Measurements from ENCODE around the gene SCP2. TPM values are rescaled to one million over a fixed set of nuclear protein-coding genes. Genes with fewer than 3 reads are reported as not detected.

SCP2 gene
- polyA plus RNA-seq, 2 of the 4 experiments (the other 2 are of a cell fraction), result 79.0 to 124 TPM

DNA sequence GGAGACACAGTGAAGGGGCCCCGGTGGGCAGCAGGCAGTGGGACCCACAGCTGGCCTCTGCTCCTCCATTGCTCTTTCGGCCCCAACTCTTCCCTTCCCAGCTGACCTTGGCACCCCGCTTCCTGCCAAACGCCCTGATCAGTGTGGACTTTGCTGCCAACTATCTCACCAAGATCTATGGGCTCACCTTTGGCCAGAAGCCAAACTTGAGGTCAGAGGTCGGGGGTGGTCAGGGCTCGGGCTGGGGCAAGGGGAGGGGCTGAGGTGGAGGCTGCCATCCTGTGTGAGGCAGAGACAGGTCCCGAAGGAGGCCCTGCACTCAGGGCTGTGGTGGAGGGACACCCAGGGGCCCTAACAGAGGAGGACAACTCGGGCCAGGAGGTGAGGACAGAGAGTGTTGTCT, 148.7 kb downstream of the SCP2 start (continued):
- TF ChIP-seq, protein P1, sequence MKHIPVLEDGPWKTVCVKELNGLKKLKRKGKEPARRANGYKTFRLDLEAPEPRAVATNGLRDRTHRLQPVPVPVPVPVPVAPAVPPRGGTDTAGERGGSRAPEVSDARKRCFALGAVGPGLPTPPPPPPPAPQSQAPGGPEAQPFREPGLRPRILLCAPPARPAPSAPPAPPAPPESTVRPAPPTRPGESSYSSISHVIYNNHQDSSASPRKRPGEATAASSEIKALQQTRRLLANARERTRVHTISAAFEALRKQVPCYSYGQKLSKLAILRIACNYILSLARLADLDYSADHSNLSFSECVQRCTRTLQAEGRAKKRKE (CRISPR knock-in tag; IDR thresholded peaks at IDR 0.05; ENCODE audit: low read depth), result no peak
- TF ChIP-seq NR3C1 (IDR thresholded peaks at IDR 0.05) (no peak), HOXA7 (CRISPR knock-in tag; IDR thresholded peaks at IDR 0.05) (no peak), CBX8 (IDR thresholded peaks at IDR 0.05) (no peak), KDM1A (IDR thresholded peaks at IDR 0.05; ENCODE audit: low read depth) (no peak), NFE2L2 (conservative IDR thresholded peaks at IDR 0.05; ENCODE audit: low read length) (no peak), GATA3 (IDR thresholded peaks at IDR 0.05; ENCODE audit: borderline replicate concordance) (no peak)

DNA sequence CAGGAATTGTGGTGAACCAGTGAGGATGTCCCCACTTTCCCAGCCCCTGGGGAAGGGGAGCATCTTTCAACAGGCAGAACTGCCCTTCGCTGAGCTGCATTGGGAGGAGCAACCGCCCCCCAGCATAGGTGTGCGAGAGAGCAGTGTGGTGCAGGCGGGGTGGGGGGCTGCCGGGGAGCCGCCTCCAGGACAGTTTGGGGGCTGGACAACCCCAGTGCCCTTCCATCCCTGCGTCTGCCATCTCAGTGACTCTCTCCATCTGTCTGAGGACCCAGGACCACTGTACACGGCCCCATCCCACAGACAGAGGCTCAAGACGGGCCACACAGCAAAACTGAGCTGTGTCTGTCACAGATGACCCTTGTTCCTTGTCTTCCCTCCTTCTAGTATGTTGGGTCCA, 149.1 kb downstream of the SCP2 start:
- no peak overlapping the region for H3K27ac ChIP-seq
- ChIA-PET CTCF (no interaction called here), POLR2A (interaction anchor here (0.5 kb wide), 1 partner anchor 189 kb away, joined by 3 read pairs; no protein-coding TSS in a partner anchor)
- no peaks in the 10 kb centered on the region for H3K4me1 ChIP-seq
- WGBS (ENCODE audit: missing lambda C conversion rate), result 79% methylated on average over 3 of the region's 9 CpGs
- no peak for ATAC-seq
- H3K9me3 ChIP-seq, result no peaks in the 10 kb centered on the region
- no peak for FAIRE-seq
- no peak for DNase-seq (ENCODE audit: low read depth in 1 of 2, low spot score in 1 of 2)
- H3K4me3 ChIP-seq, result no peak overlapping the region
- TF ChIP-seq EHF (CRISPR knock-in tag; IDR thresholded peaks at IDR 0.05) (no peak), FOXS1 (CRISPR knock-in tag; IDR thresholded peaks at IDR 0.05) (no peak), ZSCAN20 (CRISPR knock-in tag; IDR thresholded peaks at IDR 0.05) (no peak), CHD4 (IDR thresholded peaks at IDR 0.05; ENCODE audit: borderline replicate concordance) (no peak), NR3C1 (IDR thresholded peaks at IDR 0.05) (no peak), GATA3 (IDR thresholded peaks at IDR 0.05; ENCODE audit: borderline replicate concordance) (no peak), MAFK (IDR thresholded peaks at IDR 0.05; ENCODE audit: partially characterized antibody) (no peak)
- H3K4me2 ChIP-seq, result no peak overlapping the region

DNA sequence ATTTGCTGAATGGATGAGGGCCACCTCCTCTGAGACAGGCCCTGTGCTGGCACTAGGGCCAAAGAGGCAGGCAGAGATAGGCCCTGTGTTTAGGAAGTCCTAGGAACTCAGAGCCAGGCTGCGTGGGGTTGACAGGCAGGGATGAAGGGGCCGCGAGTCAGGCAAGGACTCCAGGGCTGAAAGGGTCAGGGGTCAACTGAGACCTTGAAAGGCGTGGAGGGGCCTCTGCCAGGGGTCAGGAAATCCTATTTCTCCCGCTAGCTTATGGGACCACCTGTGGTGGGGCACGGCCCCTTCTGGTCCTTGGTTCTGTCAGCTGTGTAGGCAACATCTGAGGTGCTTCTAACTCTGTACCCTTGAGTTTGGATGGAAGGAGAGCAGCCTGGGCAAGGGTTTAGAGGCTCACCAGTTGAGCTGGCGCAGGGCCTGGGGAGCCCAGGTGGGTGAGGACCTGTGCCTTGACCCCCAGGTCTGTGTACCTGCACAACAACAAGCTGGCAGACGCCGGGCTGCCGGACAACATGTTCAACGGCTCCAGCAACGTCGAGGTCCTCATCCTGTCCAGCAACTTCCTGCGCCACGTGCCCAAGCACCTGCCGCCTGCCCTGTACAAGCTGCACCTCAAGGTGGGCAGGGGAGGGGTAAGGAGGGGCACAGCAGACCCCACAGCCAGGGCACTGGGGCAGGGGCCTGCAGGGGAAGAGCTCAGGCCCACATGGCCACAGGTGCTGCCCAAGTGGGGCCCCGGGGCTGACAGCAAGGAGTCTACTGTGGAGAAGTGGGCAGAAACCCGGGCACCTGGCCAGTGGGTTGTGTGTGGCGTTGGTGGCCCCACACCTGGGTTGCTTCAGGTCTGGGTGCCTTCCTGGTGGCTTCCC, 149.9 kb downstream of the SCP2 start:
- no peak overlapping the region for H3K27ac ChIP-seq
- CTCF ChIA-PET, result interaction anchor here (0.6 kb wide), 1 partner anchor 450 kb away, joined by 4 read pairs; no protein-coding TSS in a partner anchor
- POLR2A ChIA-PET, result interaction anchor here (0.5 kb wide), 1 partner anchor 190 kb away, joined by 3 read pairs; no protein-coding TSS in a partner anchor
- no peaks in the 10 kb centered on the region for H3K9me3 ChIP-seq
- DNase-seq (ENCODE audit: low read depth in 1 of 2, low spot score in 1 of 2) (no peak), FAIRE-seq (no peak), ATAC-seq (no peak)
- no peak overlapping the region for H3K4me3 ChIP-seq
- no peaks in the 10 kb centered on the region for H3K4me1 ChIP-seq
- 87% methylated on average over 16 of the region's 19 CpGs for WGBS (ENCODE audit: missing lambda C conversion rate)
- H3K4me2 ChIP-seq, result no peak overlapping the region
- TF ChIP-seq RARB (CRISPR knock-in tag; IDR thresholded peaks at IDR 0.05) (no peak), FOSB (CRISPR knock-in tag; IDR thresholded peaks at IDR 0.05) (no peak), GATA3 (IDR thresholded peaks at IDR 0.05; ENCODE audit: borderline replicate concordance) (no peak), POLR2AphosphoS2 (conservative IDR thresholded peaks at IDR 0.05; ENCODE audit: low read length) (no peak), KDM5A (IDR thresholded peaks at IDR 0.05) (no peak), JUN (IDR thresholded peaks at IDR 0.05) (no peak), ZNF302 (CRISPR knock-in tag; IDR thresholded peaks at IDR 0.05) (no peak), EHMT2 (IDR thresholded peaks at IDR 0.05; ENCODE audit: low read depth) (no peak), JUNB (IDR thresholded peaks at IDR 0.05) (no peak), RNF2 (IDR thresholded peaks at IDR 0.05; ENCODE audit: borderline replicate concordance, low read depth) (no peak)
- TF ChIP-seq, protein P2, sequence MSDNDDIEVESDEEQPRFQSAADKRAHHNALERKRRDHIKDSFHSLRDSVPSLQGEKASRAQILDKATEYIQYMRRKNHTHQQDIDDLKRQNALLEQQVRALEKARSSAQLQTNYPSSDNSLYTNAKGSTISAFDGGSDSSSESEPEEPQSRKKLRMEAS (IDR thresholded peaks at IDR 0.05), result no peak
- TF ChIP-seq, protein P3, sequence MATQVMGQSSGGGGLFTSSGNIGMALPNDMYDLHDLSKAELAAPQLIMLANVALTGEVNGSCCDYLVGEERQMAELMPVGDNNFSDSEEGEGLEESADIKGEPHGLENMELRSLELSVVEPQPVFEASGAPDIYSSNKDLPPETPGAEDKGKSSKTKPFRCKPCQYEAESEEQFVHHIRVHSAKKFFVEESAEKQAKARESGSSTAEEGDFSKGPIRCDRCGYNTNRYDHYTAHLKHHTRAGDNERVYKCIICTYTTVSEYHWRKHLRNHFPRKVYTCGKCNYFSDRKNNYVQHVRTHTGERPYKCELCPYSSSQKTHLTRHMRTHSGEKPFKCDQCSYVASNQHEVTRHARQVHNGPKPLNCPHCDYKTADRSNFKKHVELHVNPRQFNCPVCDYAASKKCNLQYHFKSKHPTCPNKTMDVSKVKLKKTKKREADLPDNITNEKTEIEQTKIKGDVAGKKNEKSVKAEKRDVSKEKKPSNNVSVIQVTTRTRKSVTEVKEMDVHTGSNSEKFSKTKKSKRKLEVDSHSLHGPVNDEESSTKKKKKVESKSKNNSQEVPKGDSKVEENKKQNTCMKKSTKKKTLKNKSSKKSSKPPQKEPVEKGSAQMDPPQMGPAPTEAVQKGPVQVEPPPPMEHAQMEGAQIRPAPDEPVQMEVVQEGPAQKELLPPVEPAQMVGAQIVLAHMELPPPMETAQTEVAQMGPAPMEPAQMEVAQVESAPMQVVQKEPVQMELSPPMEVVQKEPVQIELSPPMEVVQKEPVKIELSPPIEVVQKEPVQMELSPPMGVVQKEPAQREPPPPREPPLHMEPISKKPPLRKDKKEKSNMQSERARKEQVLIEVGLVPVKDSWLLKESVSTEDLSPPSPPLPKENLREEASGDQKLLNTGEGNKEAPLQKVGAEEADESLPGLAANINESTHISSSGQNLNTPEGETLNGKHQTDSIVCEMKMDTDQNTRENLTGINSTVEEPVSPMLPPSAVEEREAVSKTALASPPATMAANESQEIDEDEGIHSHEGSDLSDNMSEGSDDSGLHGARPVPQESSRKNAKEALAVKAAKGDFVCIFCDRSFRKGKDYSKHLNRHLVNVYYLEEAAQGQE (IDR thresholded peaks at IDR 0.05), result no peak
- TF ChIP-seq, protein P4, sequence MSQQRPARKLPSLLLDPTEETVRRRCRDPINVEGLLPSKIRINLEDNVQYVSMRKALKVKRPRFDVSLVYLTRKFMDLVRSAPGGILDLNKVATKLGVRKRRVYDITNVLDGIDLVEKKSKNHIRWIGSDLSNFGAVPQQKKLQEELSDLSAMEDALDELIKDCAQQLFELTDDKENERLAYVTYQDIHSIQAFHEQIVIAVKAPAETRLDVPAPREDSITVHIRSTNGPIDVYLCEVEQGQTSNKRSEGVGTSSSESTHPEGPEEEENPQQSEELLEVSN (IDR thresholded peaks at IDR 0.05; ENCODE audit: borderline replicate concordance, low read depth), result no peak
- TF ChIP-seq, protein P5, sequence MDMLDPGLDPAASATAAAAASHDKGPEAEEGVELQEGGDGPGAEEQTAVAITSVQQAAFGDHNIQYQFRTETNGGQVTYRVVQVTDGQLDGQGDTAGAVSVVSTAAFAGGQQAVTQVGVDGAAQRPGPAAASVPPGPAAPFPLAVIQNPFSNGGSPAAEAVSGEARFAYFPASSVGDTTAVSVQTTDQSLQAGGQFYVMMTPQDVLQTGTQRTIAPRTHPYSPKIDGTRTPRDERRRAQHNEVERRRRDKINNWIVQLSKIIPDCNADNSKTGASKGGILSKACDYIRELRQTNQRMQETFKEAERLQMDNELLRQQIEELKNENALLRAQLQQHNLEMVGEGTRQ (IDR thresholded peaks at IDR 0.05), result no peak
- TF ChIP-seq, protein P6, sequence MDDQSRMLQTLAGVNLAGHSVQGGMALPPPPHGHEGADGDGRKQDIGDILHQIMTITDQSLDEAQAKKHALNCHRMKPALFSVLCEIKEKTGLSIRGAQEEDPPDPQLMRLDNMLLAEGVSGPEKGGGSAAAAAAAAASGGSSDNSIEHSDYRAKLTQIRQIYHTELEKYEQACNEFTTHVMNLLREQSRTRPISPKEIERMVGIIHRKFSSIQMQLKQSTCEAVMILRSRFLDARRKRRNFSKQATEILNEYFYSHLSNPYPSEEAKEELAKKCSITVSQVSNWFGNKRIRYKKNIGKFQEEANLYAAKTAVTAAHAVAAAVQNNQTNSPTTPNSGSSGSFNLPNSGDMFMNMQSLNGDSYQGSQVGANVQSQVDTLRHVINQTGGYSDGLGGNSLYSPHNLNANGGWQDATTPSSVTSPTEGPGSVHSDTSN (IDR thresholded peaks at IDR 0.05), result no peak
